GM12878 (cell line): Measurements from ENCODE around the gene ZNF804A. TPM values are rescaled to one million over a fixed set of nuclear protein-coding genes. Genes with fewer than 3 reads are reported as not detected.

Experiments
- ATAC-seq: fragments of 200-7000 bp; cut with Tn5 transposase; 3 replicates; pipeline ENCODE4 v1.9.1; 2020; ENCODE audit warnings: mild to moderate bottlenecking, moderate library complexity
- BruUV-seq: library from RNA; stranded (reverse); fragments of 400-500 nt; replicated peaks from 2 replicates; lab custom pipeline; 2021; lab: Mats Ljungman, UMichigan
- CTCF ChIA-PET: fragments of 300-600 bp; sonication (Branson Sonifier 250); formaldehyde crosslinking; extraction: SDS; loops from one replicate; lab custom pipeline; 2021; ENCODE audit warnings: inconsistent platforms; lab: Yijun Ruan, JAX
- POLR2A ChIA-PET: fragments of 350-600 bp; formaldehyde crosslinking; extraction: SDS; loops from one replicate; lab custom pipeline; 2021; ENCODE audit warnings: inconsistent platforms; lab: Charles Lee
- RAD21 ChIA-PET: fragments of 300-600 bp; sonication (Branson Sonifier 250); formaldehyde crosslinking; loops from one replicate; lab custom pipeline; 2023; ENCODE audit warnings: antibody characterized with exemption; ENCODE audit not compliant: unreplicated experiment; lab: Charles Lee
- SMC1A ChIA-PET: fragments of 300-600 bp; sonication (Branson Sonifier 250); formaldehyde crosslinking; loops from one replicate; lab custom pipeline; 2023; ENCODE audit not compliant: unreplicated experiment, uncharacterized antibody; lab: Charles Lee
- DNase-seq: peaks from one replicate; pipeline ENCODE4 v3.0.0-alpha.2; 2011; ENCODE audit warnings: low read depth, low spot score
- FAIRE-seq: peaks from 3 replicates; lab custom pipeline; 2011; peaks lifted over from hg19 to GRCh38; lab: Jason Lieb, UNC
- H2AFZ ChIP-seq: 2 replicates; pipeline ENCODE4 v1.6.0; 2011; ENCODE audit warnings: low read depth, low read length, control low read depth; ENCODE audit not compliant: control insufficient read depth
- H3K27ac ChIP-seq: 2 replicates; pipeline ENCODE4 v1.5.1; 2011; ENCODE audit warnings: control low read depth; ENCODE audit not compliant: control insufficient read depth, insufficient read depth
- H3K27me3 ChIP-seq, 2 experiments: replicated peaks in 1 of 2; 2 replicates each; pipeline versions ENCODE4 v1.6.0 to v1.6.1; 2011; ENCODE audit warnings: low read length in 1 of 2; ENCODE audit not compliant: control insufficient read depth in 2 of 2, insufficient read depth in 2 of 2
- H3K36me3 ChIP-seq, 2 experiments: 2 replicates each; pipeline ENCODE4 v1.5.1; 2011; ENCODE audit warnings: low read length in 1 of 2; ENCODE audit not compliant: control insufficient read depth in 2 of 2, insufficient read depth in 2 of 2
- H3K4me1 ChIP-seq: 2 replicates; pipeline ENCODE4 v1.6.1; 2011; ENCODE audit warnings: mild to moderate bottlenecking, low read length, moderate library complexity, mixed read lengths; ENCODE audit not compliant: control insufficient read depth, insufficient read depth
- H3K4me2 ChIP-seq: 2 replicates; pipeline ENCODE4 v1.6.0; 2011; ENCODE audit warnings: control low read depth; ENCODE audit not compliant: control insufficient read depth, insufficient read depth
- H3K4me3 ChIP-seq: fragments of 200-600 bp; sonication (generic); 2 replicates; pipeline ENCODE4 v1.5.1; 2016
- H3K79me2 ChIP-seq: 2 replicates; pipeline ENCODE4 v1.6.0; 2011; ENCODE audit warnings: low read length; ENCODE audit not compliant: control insufficient read depth, insufficient read depth
- H3K9ac ChIP-seq: 2 replicates; pipeline ENCODE4 v1.8.0; 2011; ENCODE audit warnings: low read length, control low read depth, mixed read lengths; ENCODE audit not compliant: control insufficient read depth, insufficient read depth
- H3K9me3 ChIP-seq: replicated peaks from 3 replicates; pipeline ENCODE4 v1.5.1; 2011; ENCODE audit warnings: mild to moderate bottlenecking, low read length; ENCODE audit not compliant: control insufficient read depth, insufficient read depth
- H4K20me1 ChIP-seq: 2 replicates; pipeline ENCODE4 v1.6.0; 2011; ENCODE audit not compliant: control insufficient read depth, insufficient read depth
- BACH1 ChIP-seq: fragments of 450-650 bp; IDR thresholded peaks from 2 replicates; pipeline ENCODE4 v1.6.1; 2017; ENCODE audit warnings: mild to moderate bottlenecking, borderline replicate concordance
- BHLHE40 ChIP-seq, 2 experiments: fragments of 450-650 bp in 1 of 2; IDR thresholded peaks; 2 replicates each; pipeline ENCODE4 v1.6.1; 2011 to 2017; ENCODE audit warnings: low read depth in 2 of 2, borderline replicate concordance in 1 of 2, improper control_type of control experiment in 1 of 2, low read length in 1 of 2, mild to moderate bottlenecking in 1 of 2
- CBX3 ChIP-seq: fragments of 200-600 bp; sonication (generic); IDR thresholded peaks from 2 replicates; pipeline ENCODE4 v1.6.1; 2016; ENCODE audit warnings: low read depth, borderline replicate concordance
- CEBPB ChIP-seq, 2 experiments: fragments of 150-350 bp in 1 of 2; IDR thresholded peaks; 2 replicates each; pipeline ENCODE4 v1.6.1; 2012 to 2014; ENCODE audit warnings: low read depth in 2 of 2, low read length in 2 of 2, borderline replicate concordance in 1 of 2, inconsistent platforms in 1 of 2
- ETV6 ChIP-seq, 2 experiments: fragments of 450-650 bp in 1 of 2; IDR thresholded peaks in 1 of 2; conservative IDR thresholded peaks in 1 of 2; 2 replicates each; pipeline ENCODE4 v1.6.1; 2014; ENCODE audit warnings: antibody characterized with exemption in 1 of 2, borderline replicate concordance in 1 of 2, low read depth in 1 of 2, mild to moderate bottlenecking in 1 of 2, moderate library complexity in 1 of 2
- HDGF ChIP-seq: fragments of 450-650 bp; IDR thresholded peaks from 2 replicates; pipeline ENCODE4 v1.6.1; 2016; ENCODE audit warnings: antibody characterized with exemption
- JUND ChIP-seq: IDR thresholded peaks from 2 replicates; pipeline ENCODE4 v1.6.1; 2012; ENCODE audit warnings: low read depth, mild to moderate bottlenecking, low read length, improper control_type of control experiment, moderate library complexity
- MEF2A ChIP-seq: IDR thresholded peaks from 2 replicates; pipeline ENCODE4 v1.6.1; 2011; ENCODE audit warnings: low read depth, mild to moderate bottlenecking, low read length, moderate library complexity; ENCODE audit not compliant: insufficient read depth
- NR2C2 ChIP-seq: IDR thresholded peaks from 2 replicates; pipeline ENCODE4 v1.6.1; 2011; ENCODE audit warnings: borderline replicate concordance, low read depth; ENCODE audit not compliant: control insufficient read depth, insufficient read length
- PAX5 ChIP-seq: IDR thresholded peaks from 2 replicates; pipeline ENCODE4 v1.6.1; 2011; ENCODE audit warnings: low read depth, low read length, borderline replicate concordance
- POLR2A ChIP-seq: IDR thresholded peaks from 2 replicates; pipeline ENCODE4 v1.6.1; 2011; ENCODE audit warnings: low read depth, mild to moderate bottlenecking, low read length
- PRDM15 ChIP-seq: fragments of 450-650 bp; formaldehyde crosslinking; IDR thresholded peaks from 2 replicates; pipeline ENCODE4 v1.4.0; 2020; ENCODE audit warnings: mild to moderate bottlenecking, moderate library complexity
- RB1 ChIP-seq: fragments of 450-650 bp; formaldehyde crosslinking; IDR thresholded peaks from 2 replicates; pipeline ENCODE4 v1.6.1; 2017; ENCODE audit warnings: mild to moderate bottlenecking, borderline replicate concordance
- RELA ChIP-seq: fragments of 450-650 bp; IDR thresholded peaks from 2 replicates; pipeline ENCODE4 v1.8.0; 2014; ENCODE audit warnings: borderline replicate concordance; ENCODE audit not compliant: partially characterized antibody
- SMAD1 ChIP-seq: fragments of 450-650 bp; IDR thresholded peaks from 2 replicates; pipeline ENCODE4 v1.6.1; 2018; ENCODE audit warnings: mild to moderate bottlenecking, low read depth; ENCODE audit not compliant: partially characterized antibody
- SPI1 ChIP-seq: IDR thresholded peaks from 2 replicates; pipeline ENCODE4 v1.6.1; 2011; ENCODE audit warnings: low read depth, mild to moderate bottlenecking, low read length, moderate library complexity, borderline replicate concordance; ENCODE audit not compliant: insufficient read depth
- SREBF1 ChIP-seq: IDR thresholded peaks from 2 replicates; pipeline ENCODE4 v1.6.1; 2012; ENCODE audit warnings: mild to moderate bottlenecking, low read length
- ZBED1 ChIP-seq: IDR thresholded peaks from 2 replicates; pipeline ENCODE4 v1.6.1; 2016; ENCODE audit warnings: borderline replicate concordance
- ZSCAN29 ChIP-seq: fragments of 450-650 bp; IDR thresholded peaks from 2 replicates; pipeline ENCODE4 v1.6.1; 2017; ENCODE audit warnings: mild to moderate bottlenecking, moderate library complexity
- WGBS: methylation state at CpG from one replicate; pipeline ENCODE4 v1.1.6; 2016; ENCODE audit warnings: low lambda C conversion rate; ENCODE audit not compliant: insufficient replicate concordance, insufficient coverage; ENCODE audit errors: missing lambda C conversion rate; 5-methylcytosine and 5-hydroxymethylcytosine counted together
- in situ Hi-C: fragments of 300-500 bp; cut with MboI; formaldehyde crosslinking; loops from 9 replicates; pipeline ENCODE4 v1.14.3; 2018; ENCODE audit warnings: mixed read lengths
- intact Hi-C: fragments of 100-400 bp; cut with micrococcal nuclease; formaldehyde crosslinking; loops from one replicate; pipeline ENCODE4 v1.14.2; 2022; ENCODE audit not compliant: unreplicated experiment
- polyA plus RNA-seq, 11 experiments: library from polyadenylated mRNA; depleted of rRNA in 4 of 11; unstranded in 6 of 11; stranded (reverse) in 5 of 11; fragments of >200 nt; fragmentation: Nextera tagmentation in 4 of 11; fragmentation: Illumina TruSeq in 1 of 11; extraction: Ambion mirVana in 4 of 11; extraction: Trizol in 1 of 11; gene quantifications; 1 replicate in 1 of 11; 2 replicates in 10 of 11; pipeline versions ENCODE4 v1.2.1 to v1.2.3, GENCODE V29; 2011 to 2016; ENCODE audit warnings: inconsistent platforms in 2 of 11, missing spikeins in 2 of 11, low read depth in 1 of 11
- total RNA-seq, 4 experiments: library from RNA; depleted of rRNA in 3 of 4; stranded (reverse); fragments of >200 nt in 3 of 4; fragmentation: Illumina TruSeq in 1 of 4; extraction: Trizol in 1 of 4; gene quantifications; 2 replicates each; pipeline versions ENCODE4 v1.2.1 to v1.2.3, GENCODE V29; 2013 to 2021
- TF ChIP-seq, protein P1 (sequence below): fragments of 150-350 bp; IDR thresholded peaks from 2 replicates; pipeline ENCODE4 v1.6.1; 2014; ENCODE audit warnings: mild to moderate bottlenecking, low read depth, low read length

Gene ZNF804A
- total and polyA plus RNA-seq, 10 of the 15 experiments (the other 5 are each of a cell fraction or from before 2014, with no cell fraction given) = 0.19 to 2.3 (median 1.4) TPM

DNA sequence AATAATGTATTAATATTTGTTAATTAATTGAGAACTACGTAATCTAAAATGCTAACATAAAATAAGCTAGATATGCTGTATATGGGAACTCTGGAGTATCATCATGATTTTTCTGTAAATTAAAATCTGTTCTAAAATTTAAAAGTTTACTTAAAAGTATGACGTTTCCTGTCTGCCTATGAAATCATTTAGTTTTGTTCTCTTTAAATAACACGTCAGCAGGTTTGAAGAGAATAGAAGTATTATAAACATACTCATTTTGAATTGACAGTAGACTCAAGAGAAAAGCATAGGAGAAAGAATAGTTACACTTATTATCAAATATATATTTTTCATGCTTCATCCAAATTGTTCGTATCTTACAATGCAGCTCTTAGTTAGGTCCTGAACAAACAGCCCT, 19.1 kb upstream of the ZNF804A start (continued):
- no peak for TF ChIP-seq SPI1
- no peak for TF ChIP-seq ETV6 (conservative IDR thresholded peaks at IDR 0.05 in 1 of 2, IDR thresholded peaks at IDR 0.05 in 1 of 2; ENCODE audit: borderline replicate concordance in 1 of 2, low read depth in 1 of 2)
- TF ChIP-seq CBX3 = no peak
- TF ChIP-seq, all 136 proteins: peak for 0

- H3K4me2 ChIP-seq = no peak overlapping the region
- CTCF ChIA-PET = interaction anchor here (1.2 kb wide), 1 partner anchor 65 kb away, joined by 3 read pairs; no protein-coding TSS in a partner anchor
- no peaks in the 10 kb centered on the region for H3K9me3 ChIP-seq
- SMC1A ChIA-PET = no interaction called here
- no peaks in the 10 kb centered on the region for H3K4me1 ChIP-seq
- H3K27ac ChIP-seq = no peak overlapping the region
- FAIRE-seq (no peak), DNase-seq (no peak), ATAC-seq (no peak)
- POLR2A ChIA-PET = no interaction called here
- H3K4me3 ChIP-seq = no peak overlapping the region
- RAD21 ChIA-PET = no interaction called here
- intact Hi-C loops (no loop called here), in situ Hi-C loops (no loop called here)
- WGBS = 39% methylated on average over 1 of the region's 1 CpG
- no peak overlapping the region for H3K9ac ChIP-seq
- no peaks in the 10 kb centered on the region for H3K36me3 ChIP-seq
- H3K79me2 ChIP-seq = no peaks in the 10 kb centered on the region
- no TSS peak for BruUV-seq
- no peaks in the 10 kb centered on the region for H4K20me1 ChIP-seq
- H3K27me3 ChIP-seq = no peaks in the 10 kb centered on the region
- H2AFZ ChIP-seq = no peak overlapping the region
- TF ChIP-seq, protein P1, sequence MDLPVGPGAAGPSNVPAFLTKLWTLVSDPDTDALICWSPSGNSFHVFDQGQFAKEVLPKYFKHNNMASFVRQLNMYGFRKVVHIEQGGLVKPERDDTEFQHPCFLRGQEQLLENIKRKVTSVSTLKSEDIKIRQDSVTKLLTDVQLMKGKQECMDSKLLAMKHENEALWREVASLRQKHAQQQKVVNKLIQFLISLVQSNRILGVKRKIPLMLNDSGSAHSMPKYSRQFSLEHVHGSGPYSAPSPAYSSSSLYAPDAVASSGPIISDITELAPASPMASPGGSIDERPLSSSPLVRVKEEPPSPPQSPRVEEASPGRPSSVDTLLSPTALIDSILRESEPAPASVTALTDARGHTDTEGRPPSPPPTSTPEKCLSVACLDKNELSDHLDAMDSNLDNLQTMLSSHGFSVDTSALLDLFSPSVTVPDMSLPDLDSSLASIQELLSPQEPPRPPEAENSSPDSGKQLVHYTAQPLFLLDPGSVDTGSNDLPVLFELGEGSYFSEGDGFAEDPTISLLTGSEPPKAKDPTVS = no peak
- TF ChIP-seq POLR2A (no peak), RB1 (no peak), SREBF1 (no peak), RELA (no peak), HDGF (no peak), BACH1 (no peak), ZSCAN29 (no peak), PAX5 (no peak), MEF2A (no peak), SMAD1 (no peak), NR2C2 (no peak), PRDM15 (CRISPR knock-in tag) (no peak), CEBPB (IDR thresholded peaks at IDR 0.05; ENCODE audit: borderline replicate concordance in 1 of 2, low read depth in 2 of 2, low read length in 2 of 2) (no peak), JUND (no peak), BHLHE40 (IDR thresholded peaks at IDR 0.05; ENCODE audit: borderline replicate concordance in 1 of 2, low read depth in 2 of 2, low read length in 1 of 2) (no peak), ZBED1 (no peak)
Observed at GRCh38 chr2:184581391-184581790, 16.9 kb upstream of the ZNF804A start.
